Right lobe of liver (tissue), 6 donors: ENCODE data around the gene B3GAT1. TPM values are rescaled to one million over a fixed set of nuclear protein-coding genes. Genes with fewer than 3 reads are reported as not detected.
A peak's percentile ranks its signal among the peaks of the same experiment; 100 is the strongest.

ENCODE experiments used
- ATAC-seq, 4 donors: fragments of 200-7000 bp; cut with Tn5 transposase; one replicate each; pipeline ENCODE4 v1.9.1; 2020; ENCODE audit warnings: mild to moderate bottlenecking in 4 of 4, moderate library complexity in 4 of 4
- DNase-seq, 3 donors: peaks; one replicate each; pipeline ENCODE4 v3.0.0-alpha.2; 2020
- H3K27ac ChIP-seq, 3 donors: fragments of 200-600 bp; one replicate each; pipeline ENCODE4 v1.8.0; 2022
- H3K27me3 ChIP-seq, 2 donors: fragments of 200-600 bp; one replicate each; pipeline ENCODE4 v1.8.0; 2022
- H3K36me3 ChIP-seq, 4 donors: fragments of 200-600 bp; sonication (generic) in 1 of 4; one replicate each; pipeline versions ENCODE4 v1.5.1 to v1.8.0; 2017 to 2022; ENCODE audit warnings: control low read depth in 1 of 4
- H3K4me1 ChIP-seq, 4 donors: fragments of 200-600 bp; sonication (generic) in 1 of 4; one replicate each; pipeline versions ENCODE4 v1.5.1 to v1.8.0; 2017 to 2022; ENCODE audit warnings: control low read depth in 1 of 4
- H3K4me3 ChIP-seq, 3 donors: fragments of 200-600 bp; one replicate each; pipeline ENCODE4 v1.8.0; 2022
- H3K9me3 ChIP-seq, 4 donors: fragments of 200-600 bp; sonication (generic) in 1 of 4; one replicate each; pipeline versions ENCODE4 v1.5.1 to v1.8.0; 2017 to 2022; ENCODE audit warnings: control low read depth in 1 of 4
- POLR2A ChIP-seq: fragments of 450-650 bp; IDR thresholded peaks from one replicate; pipeline ENCODE4 v1.6.1; 2017; ENCODE audit warnings: antibody characterized with exemption, mild to moderate bottlenecking
- WGBS: methylation state at CpG from one replicate; pipeline ENCODE4 v1.1.6; 2018; ENCODE audit warnings: low coverage, low lambda C conversion rate; ENCODE audit not compliant: insufficient coverage; ENCODE audit errors: missing lambda C conversion rate; 5-methylcytosine and 5-hydroxymethylcytosine counted together
- intact Hi-C, 2 donors: fragments of 100-400 bp; cut with DNase I; formaldehyde crosslinking; loops; one replicate each; pipeline versions ENCODE4 v1.11.2 to v1.14.1; 2022
- total RNA-seq, 6 experiments: library from RNA; depleted of rRNA in 2 of 6; stranded (reverse); fragments of >200 nt in 2 of 6; fragmentation: NEBNext Ultra II Directional in 3 of 6; extraction: Animal tissue kit (Norgen Biotek cat#: 25700) in 3 of 6; gene quantifications; one replicate each; pipeline versions ENCODE4 v1.1.0 to v1.2.4, GENCODE V29; 2016 to 2023
- TF ChIP-seq, protein P1 (sequence below), 4 donors: fragments of 200-600 bp in 3 of 4; fragments of 450-650 bp in 1 of 4; IDR thresholded peaks; one replicate each; pipeline versions ENCODE4 v1.5.1 to v1.8.0; 2016 to 2022; ENCODE audit warnings: antibody characterized with exemption in 4 of 4, mild to moderate bottlenecking in 2 of 4
- donor health status: DM: no; HTN: yes; CAD: no.
- donor health status: DM: no; HTN: no; CAD: no.
- donor health status: DM: no; HTN: no; CAD: no.
- donor health status: DM: no; HTN: yes; CAD: no.
- donor health status: DM: no; HTN: yes; CAD: no.

B3GAT1 gene
- total RNA-seq, 6 experiments from 2014 or later: 0.76 to 8.8 (median 5.1) TPM

DNA sequence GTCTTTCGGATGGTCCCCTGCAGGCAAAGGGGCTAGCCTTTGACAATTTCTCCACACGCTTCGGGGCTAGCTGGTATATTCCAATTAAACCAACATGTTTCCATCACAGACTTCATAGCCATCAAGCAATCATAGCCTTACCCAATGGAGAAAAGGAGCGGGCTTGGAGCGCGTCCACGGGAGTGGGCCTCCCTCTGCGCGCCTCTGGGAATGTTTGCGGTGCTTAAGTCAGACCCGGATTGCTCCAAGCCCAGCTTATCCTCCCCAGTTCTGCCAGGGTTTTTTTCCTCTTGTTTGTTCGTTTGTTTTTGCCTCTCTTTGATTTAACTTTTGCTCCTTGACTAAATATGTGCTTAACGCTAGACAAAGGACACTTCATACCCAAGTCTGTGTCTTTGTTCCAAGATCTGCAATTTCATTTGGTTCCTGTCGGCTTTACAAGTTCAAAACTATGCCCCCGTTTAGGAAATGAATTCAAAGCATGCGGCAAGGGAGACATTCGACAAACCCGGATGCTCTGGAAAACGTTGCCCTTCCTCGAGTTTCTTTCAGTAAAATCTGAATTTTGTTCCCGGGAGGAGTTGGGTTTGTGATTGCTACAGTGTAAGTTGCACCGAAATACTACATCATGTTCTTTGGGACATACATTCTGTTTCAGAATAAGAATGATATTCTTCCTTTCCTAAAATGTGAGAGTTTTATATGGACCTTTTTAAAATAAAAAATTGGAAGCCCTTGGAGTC is 81.3 kb downstream of the B3GAT1 start:
- no peak for ATAC-seq
- no peak for TF ChIP-seq POLR2A
- TF ChIP-seq, protein P1, sequence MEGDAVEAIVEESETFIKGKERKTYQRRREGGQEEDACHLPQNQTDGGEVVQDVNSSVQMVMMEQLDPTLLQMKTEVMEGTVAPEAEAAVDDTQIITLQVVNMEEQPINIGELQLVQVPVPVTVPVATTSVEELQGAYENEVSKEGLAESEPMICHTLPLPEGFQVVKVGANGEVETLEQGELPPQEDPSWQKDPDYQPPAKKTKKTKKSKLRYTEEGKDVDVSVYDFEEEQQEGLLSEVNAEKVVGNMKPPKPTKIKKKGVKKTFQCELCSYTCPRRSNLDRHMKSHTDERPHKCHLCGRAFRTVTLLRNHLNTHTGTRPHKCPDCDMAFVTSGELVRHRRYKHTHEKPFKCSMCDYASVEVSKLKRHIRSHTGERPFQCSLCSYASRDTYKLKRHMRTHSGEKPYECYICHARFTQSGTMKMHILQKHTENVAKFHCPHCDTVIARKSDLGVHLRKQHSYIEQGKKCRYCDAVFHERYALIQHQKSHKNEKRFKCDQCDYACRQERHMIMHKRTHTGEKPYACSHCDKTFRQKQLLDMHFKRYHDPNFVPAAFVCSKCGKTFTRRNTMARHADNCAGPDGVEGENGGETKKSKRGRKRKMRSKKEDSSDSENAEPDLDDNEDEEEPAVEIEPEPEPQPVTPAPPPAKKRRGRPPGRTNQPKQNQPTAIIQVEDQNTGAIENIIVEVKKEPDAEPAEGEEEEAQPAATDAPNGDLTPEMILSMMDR (IDR thresholded peaks at IDR 0.05): no peak
- H3K27me3 ChIP-seq: no peaks in the 10 kb centered on the region
- H3K36me3 ChIP-seq: no peaks in the 10 kb centered on the region
- no peak overlapping the region for H3K27ac ChIP-seq
- WGBS: 39% methylated on average over 21 of the region's 22 CpGs
- peaks cover 0 to 6% (median 3%) of the 10 kb centered on the region in 4 donors for H3K4me1 ChIP-seq
- no peak for DNase-seq
- no peaks in the 10 kb centered on the region for H3K9me3 ChIP-seq
- intact Hi-C loops: no loop called here
- peak overlapping the region in 2 of 3 donors; percentile 33 to 44 for H3K4me3 ChIP-seq

Other genes with a start within 250 kb of the B3GAT1 start
- 10 to 100 TPM; 11.9 to 21.8 (median 15.5) TPM for gene NCAPD3, start 188.3 kb downstream of the B3GAT1 start, total RNA-seq
- 10 to 100 TPM; 22.6 to 33.7 (median 30.0) TPM for gene VPS26B, start 187.6 kb downstream of the B3GAT1 start, total RNA-seq
- gene THYN1, start 158.9 kb downstream of the B3GAT1 start, total RNA-seq: 10 to 100 TPM; 11.7 to 39.2 (median 20.6) TPM
- gene ACAD8, start 158.7 kb downstream of the B3GAT1 start, total RNA-seq: 10 to 100 TPM; 19.1 to 28.3 (median 24.4) TPM
- not detected for gene GLB1L3, start 135.9 kb downstream of the B3GAT1 start, total RNA-seq
- gene GLB1L2, start 80.3 kb downstream of the B3GAT1 start, total RNA-seq: under 1 TPM; 0.12 to 0.68 (median 0.55) TPM